ENCODE measurements around the gene CCL25. TPM values are rescaled to one million over a fixed set of nuclear protein-coding genes. Genes with fewer than 3 reads are reported as not detected.

The CCL25 gene
- total and polyA plus RNA-seq, 2 experiments from 2014 or later = 0.52 to 0.73 TPM

DNA sequence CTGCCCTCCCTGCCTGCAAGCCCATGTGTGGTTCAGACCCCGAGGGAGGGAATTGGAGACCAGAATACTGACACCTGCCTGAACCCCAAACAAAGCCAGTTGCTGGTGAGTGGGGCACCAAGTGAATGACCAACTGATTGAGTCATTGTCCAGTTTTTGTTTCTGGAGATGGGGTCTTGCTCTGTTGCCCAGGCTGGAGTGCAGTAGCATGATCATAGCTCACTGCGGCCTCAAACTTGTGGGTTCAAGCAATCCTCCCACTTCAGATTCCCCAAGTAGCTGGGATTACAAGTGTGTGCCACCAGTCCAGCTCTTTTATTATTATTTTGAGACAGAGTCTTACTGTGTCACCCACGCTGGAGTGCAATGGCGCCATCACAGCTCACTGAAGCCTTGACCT lies 4.0 kb downstream of the CCL25 start (continued):
- TF ChIP-seq ZNF462 (CRISPR knock-in tag; IDR thresholded peaks at IDR 0.05) (no peak), ZNF331 (CRISPR knock-in tag; IDR thresholded peaks at IDR 0.05; ENCODE audit: low read depth) (no peak), CREB1 (CRISPR knock-in tag; IDR thresholded peaks at IDR 0.05; ENCODE audit: low read depth) (no peak), JUNB (IDR thresholded peaks at IDR 0.05; ENCODE audit: unreplicated experiment) (no peak), STAT1 (IDR thresholded peaks at IDR 0.05; ENCODE audit: unreplicated experiment) (no peak), EZH2 (IDR thresholded peaks at IDR 0.05; ENCODE audit: low read depth, unreplicated experiment) (no peak), POLR2AphosphoS5 (IDR thresholded peaks at IDR 0.05; ENCODE audit: low read depth) (no peak)
- TF ChIP-seq, protein P1, sequence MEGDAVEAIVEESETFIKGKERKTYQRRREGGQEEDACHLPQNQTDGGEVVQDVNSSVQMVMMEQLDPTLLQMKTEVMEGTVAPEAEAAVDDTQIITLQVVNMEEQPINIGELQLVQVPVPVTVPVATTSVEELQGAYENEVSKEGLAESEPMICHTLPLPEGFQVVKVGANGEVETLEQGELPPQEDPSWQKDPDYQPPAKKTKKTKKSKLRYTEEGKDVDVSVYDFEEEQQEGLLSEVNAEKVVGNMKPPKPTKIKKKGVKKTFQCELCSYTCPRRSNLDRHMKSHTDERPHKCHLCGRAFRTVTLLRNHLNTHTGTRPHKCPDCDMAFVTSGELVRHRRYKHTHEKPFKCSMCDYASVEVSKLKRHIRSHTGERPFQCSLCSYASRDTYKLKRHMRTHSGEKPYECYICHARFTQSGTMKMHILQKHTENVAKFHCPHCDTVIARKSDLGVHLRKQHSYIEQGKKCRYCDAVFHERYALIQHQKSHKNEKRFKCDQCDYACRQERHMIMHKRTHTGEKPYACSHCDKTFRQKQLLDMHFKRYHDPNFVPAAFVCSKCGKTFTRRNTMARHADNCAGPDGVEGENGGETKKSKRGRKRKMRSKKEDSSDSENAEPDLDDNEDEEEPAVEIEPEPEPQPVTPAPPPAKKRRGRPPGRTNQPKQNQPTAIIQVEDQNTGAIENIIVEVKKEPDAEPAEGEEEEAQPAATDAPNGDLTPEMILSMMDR (conservative IDR thresholded peaks at IDR 0.05; ENCODE audit: low read depth in 2 of 2) = no peak
- TF ChIP-seq, protein P2, sequence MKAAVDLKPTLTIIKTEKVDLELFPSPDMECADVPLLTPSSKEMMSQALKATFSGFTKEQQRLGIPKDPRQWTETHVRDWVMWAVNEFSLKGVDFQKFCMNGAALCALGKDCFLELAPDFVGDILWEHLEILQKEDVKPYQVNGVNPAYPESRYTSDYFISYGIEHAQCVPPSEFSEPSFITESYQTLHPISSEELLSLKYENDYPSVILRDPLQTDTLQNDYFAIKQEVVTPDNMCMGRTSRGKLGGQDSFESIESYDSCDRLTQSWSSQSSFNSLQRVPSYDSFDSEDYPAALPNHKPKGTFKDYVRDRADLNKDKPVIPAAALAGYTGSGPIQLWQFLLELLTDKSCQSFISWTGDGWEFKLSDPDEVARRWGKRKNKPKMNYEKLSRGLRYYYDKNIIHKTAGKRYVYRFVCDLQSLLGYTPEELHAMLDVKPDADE (IDR thresholded peaks at IDR 0.05) = no peak
